HTR-8/SVneo (cell line): Measurements from ENCODE around the gene RTEL1.

Experiments
- DNase-seq: peaks from one replicate; pipeline ENCODE4 v3.0.0; 2011; ENCODE audit warnings: low spot score, mixed read lengths; ENCODE audit not compliant: insufficient read length
- FAIRE-seq: peaks from 2 replicates; lab custom pipeline; 2011; peaks lifted over from hg19 to GRCh38; lab: Jason Lieb, UNC

Gene RTEL1

GRCh38 chr20:63735859-63736718 is 78.0 kb downstream of the RTEL1 start, which contains the start of gene LIME1:
Gene LIME1 (plus strand): TSS chr20:63736664. CDS start chr20:63737550, 886 bp downstream.
- peak; percentile 74 for FAIRE-seq
- no peak for DNase-seq

- FAIRE-seq (peak; percentile 70), DNase-seq (no peak)
Measured at GRCh38 chr20:63736893-63737694, 79.0 kb downstream of the RTEL1 start.

- no peak for FAIRE-seq
Measured at GRCh38 chr20:63737695-63737944, 79.5 kb downstream of the RTEL1 start.

GRCh38 chr20:63737945-63738686 is 80.0 kb downstream of the RTEL1 start:
- peak; percentile 26 for FAIRE-seq
- no peak for DNase-seq

More at GRCh38 chr20:63737695-63737944, 79.5 kb downstream of the RTEL1 start:
- DNase-seq = no peak

GRCh38 chr20:63738687-63739129 is 80.6 kb downstream of the RTEL1 start:
- no peak for FAIRE-seq

GRCh38 chr20:63739130-63740069 is 81.3 kb downstream of the RTEL1 start, which contains the start of gene SLC2A4RG:
Gene SLC2A4RG (plus strand): TSS chr20:63739776. CDS start chr20:63739913, 137 bp downstream.
- no peak for FAIRE-seq
- DNase-seq = peak; percentile 99

More at GRCh38 chr20:63738687-63739129, 80.6 kb downstream of the RTEL1 start:
- no peak for DNase-seq

- DNase-seq = peak; percentile 78
- FAIRE-seq = no peak
Measured at GRCh38 chr20:63740070-63740626, 82.0 kb downstream of the RTEL1 start.

- FAIRE-seq = peak; percentile 99
- peak; percentile 100 for DNase-seq
Measured at GRCh38 chr20:63740627-63741353, 82.7 kb downstream of the RTEL1 start.

- no peak for DNase-seq
- no peak for FAIRE-seq
Measured at GRCh38 chr20:63741354-63741675, 83.2 kb downstream of the RTEL1 start.

GRCh38 chr20:63741676-63742380 is 83.7 kb downstream of the RTEL1 start:
- no peak for DNase-seq
- FAIRE-seq = peak; percentile 65

GRCh38 chr20:63742381-63743024 is 84.4 kb downstream of the RTEL1 start:
- DNase-seq (no peak), FAIRE-seq (peak; percentile 51)

- peak; percentile 20 for FAIRE-seq
Measured at GRCh38 chr20:63743210-63743970, 85.3 kb downstream of the RTEL1 start.

GRCh38 chr20:63744158-63744557 is 86.0 kb downstream of the RTEL1 start:
- FAIRE-seq = no peak
- DNase-seq = no peak

More at GRCh38 chr20:63743210-63743970, 85.3 kb downstream of the RTEL1 start:
- DNase-seq = no peak

GRCh38 chr20:63744574-63745423 is 86.7 kb downstream of the RTEL1 start:
- DNase-seq = no peak
- peak; percentile 20 for FAIRE-seq

- peak; percentile 76 for FAIRE-seq
- DNase-seq = no peak
Measured at GRCh38 chr20:63745424-63745805, 87.3 kb downstream of the RTEL1 start.
